Stimulated activated CD8-positive, alpha-beta memory T cell treated with anti-CD3 and anti-CD28 coated beads, Interleukin-12 subunit alpha, Interleukin-12 subunit beta, amount 100 ng/mL, for 4 hours (primary cell): ENCODE data around the gene DSC1.
"Not testable (repeated sequence)": the region's sequence is repeated elsewhere in the genome, so short reads cannot be mapped to it uniquely, and the experiment has no call there.

Source experiments
- DNase-seq: peaks from one replicate; pipeline ENCODE4 v3.0.0-alpha.2; 2020; ENCODE audit warnings: low read depth

Gene DSC1

GRCh38 chr18:31176531-31176930, 13.9 kb upstream of the DSC1 start:
- DNase-seq: no peak

- no peak for DNase-seq
These were observed 8.6 kb upstream of the DSC1 start for GRCh38 chr18:31171144-31171839.

DNA sequence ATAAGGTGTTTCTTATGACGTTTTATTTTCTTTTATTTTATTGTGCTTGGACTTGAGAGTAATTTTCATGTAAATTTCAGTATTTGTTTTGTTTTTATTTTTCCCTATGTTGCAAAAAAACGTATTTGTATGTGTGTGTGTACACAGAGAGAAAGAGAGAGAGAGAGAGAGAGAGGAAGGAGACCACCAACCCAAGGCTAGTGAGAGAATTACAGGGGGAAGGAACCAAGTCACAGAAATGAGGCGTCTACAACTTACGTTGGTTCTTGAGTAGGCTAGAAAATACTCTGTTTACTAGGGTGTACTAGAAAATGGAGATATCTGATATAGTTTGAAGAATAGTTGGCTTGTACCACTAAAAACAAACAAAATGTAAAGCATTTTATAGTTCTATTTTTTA, 7.7 kb upstream of the DSC1 start:
- no peak for DNase-seq

GRCh38 chr18:31162419-31162793, 250 bp downstream of the DSC1 start:
- DNase-seq: no peak

- DNase-seq: no peak
These were observed 768 bp downstream of the DSC1 start for GRCh38 chr18:31161757-31162418.

- no peak for DNase-seq
These were observed 5.6 kb downstream of the DSC1 start for GRCh38 chr18:31156821-31157763.

DNA sequence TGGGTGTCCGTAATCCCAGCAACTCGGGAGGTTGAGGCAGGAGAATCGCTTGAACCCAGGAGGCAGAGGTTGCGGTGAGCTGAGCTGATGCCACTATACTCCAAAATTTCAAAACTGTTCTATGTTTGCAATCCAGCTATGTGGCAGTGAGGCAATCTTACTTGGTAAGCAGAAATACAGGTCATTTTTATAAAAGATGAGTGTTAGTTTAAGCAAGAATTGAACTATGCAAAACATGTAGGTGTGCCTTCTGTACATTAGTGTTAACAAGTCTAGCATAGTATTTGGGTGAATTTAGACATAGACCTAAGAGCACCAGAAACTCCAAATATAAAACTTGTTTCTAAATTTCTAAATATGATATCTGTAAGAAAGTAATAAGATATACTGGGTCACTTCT, 7.2 kb downstream of the DSC1 start:
- DNase-seq: no peak

DNA sequence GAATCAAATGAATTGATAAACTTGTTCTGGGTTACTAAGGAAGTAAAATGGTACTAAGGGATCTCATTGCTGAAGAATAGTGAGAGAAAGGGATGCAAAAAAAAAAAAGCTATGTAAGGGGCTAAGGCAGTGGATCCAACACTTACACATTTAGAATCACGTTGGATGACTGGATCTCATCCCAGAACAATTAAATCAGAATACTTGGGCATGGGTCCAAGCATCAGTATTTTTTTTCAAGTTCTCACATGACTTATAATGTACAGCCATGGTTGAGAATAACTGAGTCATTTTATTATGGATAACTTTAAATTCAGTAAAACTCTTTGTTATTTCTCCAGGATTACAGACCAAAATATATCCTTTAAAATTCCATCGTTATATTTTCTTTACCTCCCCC, 8.5 kb downstream of the DSC1 start:
- no peak for DNase-seq

DNA sequence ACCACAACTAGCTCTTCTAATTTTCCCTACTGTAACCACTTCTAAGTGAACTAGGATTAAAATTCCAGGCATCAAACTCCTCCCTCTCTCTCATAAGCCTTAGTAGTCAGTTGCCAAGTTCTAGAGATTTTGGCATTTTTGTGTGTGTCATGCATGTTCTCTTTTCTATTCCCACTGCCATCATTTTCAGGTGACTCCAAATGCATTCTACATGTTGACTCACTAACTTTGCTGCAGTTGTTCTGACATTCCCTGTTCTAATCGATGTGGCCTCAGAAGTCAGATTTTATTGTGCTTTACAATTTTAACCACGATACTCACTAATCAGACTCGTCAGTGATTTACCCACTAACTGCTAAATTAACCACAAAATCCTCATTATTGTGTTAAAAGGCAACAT, 13.3 kb downstream of the DSC1 start:
- DNase-seq: no peak

DNA sequence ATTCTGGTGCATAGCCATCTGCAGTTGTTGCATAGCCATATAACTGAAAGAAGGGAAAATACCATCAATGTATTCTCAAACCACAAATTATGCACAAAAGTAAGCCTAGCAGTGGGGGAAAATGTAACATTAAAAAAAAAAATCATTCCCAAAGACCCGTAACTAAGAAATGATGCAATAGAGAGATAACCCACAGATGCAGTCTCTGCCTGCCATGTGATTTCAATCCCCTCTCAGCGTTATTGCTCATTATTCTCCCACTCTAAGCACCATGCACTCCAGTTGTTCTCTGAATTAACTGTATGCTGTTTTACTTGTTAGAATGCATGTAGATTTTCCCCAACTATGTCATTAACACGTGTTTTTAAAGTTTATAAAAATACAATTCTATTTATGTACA, 14.1 kb downstream of the DSC1 start:
- DNase-seq: no peak

DNA sequence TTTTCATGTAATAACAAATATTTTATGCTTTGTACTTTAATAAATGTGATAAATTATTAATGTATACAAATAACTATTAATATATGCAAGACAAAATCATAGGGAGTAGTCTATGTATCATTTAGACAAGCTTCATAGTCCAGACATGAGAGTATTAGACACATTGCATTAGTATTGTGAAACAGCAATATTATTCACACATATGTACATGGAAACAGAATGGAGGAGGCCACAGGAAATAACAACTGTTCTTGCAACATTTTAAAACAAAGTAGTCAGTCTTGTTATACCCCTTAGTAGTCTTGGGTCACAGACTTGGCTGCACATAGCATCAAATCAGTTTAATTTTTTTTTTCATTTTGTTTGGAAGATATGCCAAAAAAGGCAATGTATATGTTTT, 15.8 kb downstream of the DSC1 start:
- DNase-seq: no peak

DNA sequence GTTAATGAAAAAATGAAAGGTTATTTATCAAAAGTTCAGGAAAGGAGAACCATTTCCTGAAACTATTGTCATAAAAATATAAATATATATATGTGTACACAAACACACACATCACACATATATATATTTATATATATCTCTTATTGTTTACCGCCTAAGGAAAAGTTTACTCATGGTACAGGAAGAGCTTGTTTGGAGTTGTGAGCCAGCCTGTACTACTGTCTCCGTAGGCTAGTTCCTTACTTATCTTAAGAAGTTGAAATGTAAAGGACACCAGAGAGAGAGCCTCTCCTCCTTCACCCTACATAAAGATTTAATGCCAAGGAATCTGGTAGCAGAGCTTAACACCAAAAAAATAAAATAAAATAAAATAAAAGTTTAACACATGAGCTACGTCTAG, 19.6 kb downstream of the DSC1 start:
- no peak for DNase-seq

GRCh38 chr18:31138709-31139108, 23.9 kb downstream of the DSC1 start:
- no peak for DNase-seq

DNA sequence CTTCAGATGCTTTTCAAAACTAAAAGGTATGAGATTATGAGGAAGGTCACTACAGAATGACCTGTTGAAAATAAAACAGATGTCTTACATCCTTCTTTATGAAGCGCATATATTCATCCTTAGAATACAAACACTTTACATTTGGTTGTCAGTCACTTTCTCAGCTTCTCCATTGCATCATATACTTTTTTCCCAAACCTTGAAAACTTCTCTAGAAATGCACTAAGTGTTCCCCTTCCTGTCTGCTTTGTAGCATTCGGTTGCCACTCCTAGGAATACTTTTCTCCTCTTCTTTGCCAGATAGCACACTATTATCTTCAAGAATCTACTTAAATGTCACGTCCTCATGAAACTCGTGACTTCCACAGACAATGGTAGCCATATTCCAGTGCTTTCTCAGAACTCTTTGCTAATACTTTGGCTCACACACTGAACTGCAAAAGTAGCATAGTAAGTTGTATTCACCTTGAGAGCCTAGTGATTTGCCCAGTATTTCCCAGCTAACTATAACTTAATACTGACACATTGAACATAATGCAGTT, 27.6 kb downstream of the DSC1 start:
- no peak for DNase-seq

GRCh38 chr18:31129398-31130115, 33.1 kb downstream of the DSC1 start:
- no peak for DNase-seq

DNA sequence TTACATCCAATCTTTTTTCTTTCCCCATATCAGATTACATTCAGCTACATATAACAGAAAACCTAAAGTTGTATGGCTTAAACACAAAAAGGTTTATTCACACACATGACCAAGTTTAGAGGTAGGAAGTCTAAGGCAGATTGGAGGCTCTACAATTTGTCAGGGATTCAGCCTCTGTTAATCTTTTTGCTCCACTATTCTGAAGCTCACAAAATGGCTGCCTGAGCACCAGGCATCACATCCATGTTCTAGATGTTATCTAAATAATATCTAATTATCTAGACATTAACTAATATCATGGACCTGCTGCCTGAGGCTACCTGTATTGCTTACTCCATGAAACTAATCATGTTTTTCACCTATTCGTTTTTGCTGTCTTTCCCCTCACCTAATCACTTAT, 36.8 kb downstream of the DSC1 start:
- DNase-seq: no peak

DNA sequence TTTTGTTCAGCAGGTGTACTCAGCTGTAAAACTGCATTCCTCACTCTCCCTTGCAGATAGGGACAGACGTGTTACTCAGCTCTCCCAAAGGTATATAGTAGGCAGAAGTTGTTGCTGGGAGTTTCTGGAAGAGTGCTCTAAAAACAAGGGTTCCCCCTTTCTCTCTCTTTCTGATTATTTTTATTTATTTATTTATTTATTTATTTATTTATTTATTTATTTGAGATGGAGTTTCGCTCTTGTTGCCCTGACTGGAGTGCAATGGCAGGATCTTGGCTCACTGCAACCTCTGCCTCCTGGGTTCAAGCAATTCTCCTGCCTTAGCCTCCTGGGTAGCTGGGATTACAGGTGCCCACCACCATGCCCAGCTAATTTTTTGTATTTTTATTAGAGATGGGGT, 39.5 kb downstream of the DSC1 start:
- DNase-seq: not testable (repeated sequence)

DNA sequence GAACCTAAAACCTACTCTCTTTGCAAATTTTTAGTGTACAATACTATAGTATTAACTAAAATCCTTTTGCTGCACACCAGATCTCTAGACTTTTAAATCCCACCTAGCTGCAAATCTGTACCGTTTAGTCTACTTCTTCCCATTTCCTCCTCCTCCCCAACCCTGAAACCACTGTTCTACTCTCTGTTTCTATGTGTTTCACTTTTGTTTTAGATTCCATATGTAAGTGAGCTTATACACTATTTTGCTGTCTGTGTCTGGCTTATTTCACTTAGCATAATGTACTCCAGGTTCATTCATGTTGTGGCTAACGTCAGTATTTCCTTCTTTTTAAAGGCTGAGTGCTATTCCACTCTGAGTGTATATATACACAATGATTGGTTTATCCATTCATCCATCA, 42.1 kb downstream of the DSC1 start:
- no peak for DNase-seq

DNA sequence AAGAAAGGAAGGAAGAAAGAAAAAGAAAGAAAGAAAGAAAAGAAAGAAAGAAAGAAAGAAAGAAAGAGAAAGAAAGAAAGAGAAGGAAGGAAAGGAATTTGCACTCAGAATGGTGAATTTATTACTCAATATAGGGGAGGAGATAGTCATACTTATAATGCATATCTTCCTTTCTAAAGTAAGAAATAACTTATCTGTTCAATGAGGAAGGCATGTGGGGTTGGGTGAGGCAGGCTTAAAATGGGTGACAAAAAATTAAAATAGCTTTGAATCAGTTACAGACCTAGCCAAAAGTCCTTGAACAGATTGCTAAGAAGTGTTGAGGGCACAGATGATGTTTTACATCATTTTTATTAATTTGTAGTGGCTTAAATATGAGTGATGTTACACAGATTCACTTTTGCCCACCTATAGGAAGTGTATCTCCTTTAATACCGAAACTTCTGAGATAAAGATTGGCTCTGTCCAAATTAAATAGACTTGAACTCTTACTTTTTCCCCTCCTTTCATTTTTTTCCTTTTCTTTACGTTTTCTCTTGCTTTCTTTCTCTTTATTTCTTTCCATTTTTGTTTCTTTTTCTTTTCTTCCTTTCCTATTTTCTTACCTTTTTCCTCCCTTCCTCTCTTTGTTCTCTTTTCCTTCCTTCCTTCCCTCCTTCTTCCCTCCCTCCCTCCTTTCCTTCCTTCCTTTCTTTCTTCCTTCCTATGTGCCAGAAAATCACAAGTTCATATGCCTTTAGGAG, 45.6 kb downstream of the DSC1 start:
- DNase-seq: no peak

DNA sequence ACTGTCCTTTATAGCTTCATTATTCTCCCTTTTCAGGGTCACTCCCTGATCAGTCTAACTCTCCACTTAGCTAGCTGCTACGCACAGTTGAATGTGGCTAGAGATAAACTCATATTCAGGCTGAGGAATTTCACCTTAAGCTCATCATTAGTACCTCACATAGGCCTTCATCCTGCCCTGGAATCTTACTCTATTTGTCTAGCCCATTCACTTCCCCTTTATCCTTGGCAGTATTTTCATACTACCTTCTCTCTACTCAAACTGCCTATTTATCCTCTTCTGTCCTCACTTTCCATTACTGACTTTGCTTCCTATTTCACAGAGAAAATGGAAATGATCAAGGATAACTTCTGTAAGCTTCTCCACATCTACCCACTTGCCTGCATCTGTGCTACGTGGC, 49.9 kb downstream of the DSC1 start:
- DNase-seq: no peak

GRCh38 chr18:31105733-31106132, 56.9 kb downstream of the DSC1 start:
- DNase-seq: no peak
